Right lobe of liver (tissue), 4 donors: ENCODE data around the gene RARG.

ENCODE experiments used
- POLR2A ChIP-seq: fragments of 450-650 bp; IDR thresholded peaks from one replicate; pipeline ENCODE4 v1.6.1; 2017; ENCODE audit warnings: antibody characterized with exemption, mild to moderate bottlenecking
- TF ChIP-seq, protein P1 (sequence below), 4 donors: fragments of 200-600 bp in 3 of 4; fragments of 450-650 bp in 1 of 4; IDR thresholded peaks; one replicate each; pipeline versions ENCODE4 v1.5.1 to v1.8.0; 2016 to 2022; ENCODE audit warnings: antibody characterized with exemption in 4 of 4, mild to moderate bottlenecking in 2 of 4
- donor health status: DM: no; HTN: no; CAD: no.
- donor health status: DM: no; HTN: no; CAD: no.
- donor health status: DM: no; HTN: yes; CAD: no.

GRCh38 chr12:53166837-53167236 is 65.2 kb downstream of the RARG start:
- TF ChIP-seq, protein P1, sequence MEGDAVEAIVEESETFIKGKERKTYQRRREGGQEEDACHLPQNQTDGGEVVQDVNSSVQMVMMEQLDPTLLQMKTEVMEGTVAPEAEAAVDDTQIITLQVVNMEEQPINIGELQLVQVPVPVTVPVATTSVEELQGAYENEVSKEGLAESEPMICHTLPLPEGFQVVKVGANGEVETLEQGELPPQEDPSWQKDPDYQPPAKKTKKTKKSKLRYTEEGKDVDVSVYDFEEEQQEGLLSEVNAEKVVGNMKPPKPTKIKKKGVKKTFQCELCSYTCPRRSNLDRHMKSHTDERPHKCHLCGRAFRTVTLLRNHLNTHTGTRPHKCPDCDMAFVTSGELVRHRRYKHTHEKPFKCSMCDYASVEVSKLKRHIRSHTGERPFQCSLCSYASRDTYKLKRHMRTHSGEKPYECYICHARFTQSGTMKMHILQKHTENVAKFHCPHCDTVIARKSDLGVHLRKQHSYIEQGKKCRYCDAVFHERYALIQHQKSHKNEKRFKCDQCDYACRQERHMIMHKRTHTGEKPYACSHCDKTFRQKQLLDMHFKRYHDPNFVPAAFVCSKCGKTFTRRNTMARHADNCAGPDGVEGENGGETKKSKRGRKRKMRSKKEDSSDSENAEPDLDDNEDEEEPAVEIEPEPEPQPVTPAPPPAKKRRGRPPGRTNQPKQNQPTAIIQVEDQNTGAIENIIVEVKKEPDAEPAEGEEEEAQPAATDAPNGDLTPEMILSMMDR (IDR thresholded peaks at IDR 0.05), result no peak
- no peak for TF ChIP-seq POLR2A
